Activated CD8-positive, alpha-beta T cell treated with anti-CD3 and anti-CD28 coated beads, Interleukin-2, amount 10 ng/mL, durations not matched to agents 7 days and 5 days (primary cell): ENCODE measurements around the gene PCSK5. TPM values are rescaled to one million over a fixed set of nuclear protein-coding genes. Genes with fewer than 3 reads are reported as not detected.

ENCODE experiments used
- ATAC-seq: fragments of 150-1000 bp; cut with Tn5 transposase; one replicate; pipeline ENCODE4 v1.10.0; 2021; ENCODE audit warnings: moderate library complexity
- CTCF ChIA-PET: fragments of 350-600 bp; sonication (Branson Sonifier 250); formaldehyde crosslinking; loops from one replicate; lab custom pipeline; 2021; ENCODE audit warnings: antibody characterized with exemption; lab: Charles Lee
- POLR2A ChIA-PET: fragments of 350-600 bp; sonication (Branson Sonifier 250); formaldehyde crosslinking; loops from one replicate; lab custom pipeline; 2021; ENCODE audit warnings: antibody characterized with exemption; lab: Charles Lee
- DNase-seq: peaks from one replicate; pipeline ENCODE4 v3.0.0-alpha.2; 2020
- H3K27ac Mint-ChIP-seq: one replicate; pipeline ENCODE4 v1.8.0; 2021; ENCODE audit warnings: mild to moderate bottlenecking, mixed read lengths
- H3K27me3 Mint-ChIP-seq: one replicate; pipeline ENCODE4 v1.8.0; 2021; ENCODE audit warnings: low read depth, mixed read lengths
- H3K36me3 Mint-ChIP-seq: one replicate; pipeline ENCODE4 v1.8.0; 2021; ENCODE audit warnings: low read depth, mixed read lengths
- H3K4me1 Mint-ChIP-seq: one replicate; pipeline ENCODE4 v1.8.0; 2021; ENCODE audit warnings: low read depth, mixed read lengths
- H3K4me3 Mint-ChIP-seq: one replicate; pipeline ENCODE4 v1.8.0; 2021; ENCODE audit warnings: mild to moderate bottlenecking, mixed read lengths
- H3K9me3 Mint-ChIP-seq: one replicate; pipeline ENCODE4 v1.8.0; 2022; ENCODE audit warnings: mixed read lengths; ENCODE audit not compliant: insufficient read depth
- total RNA-seq, 2 experiments: library from RNA; stranded (reverse); gene quantifications; one replicate each; pipeline ENCODE4 v1.2.3, GENCODE V29; 2021

PCSK5 gene
- total RNA-seq, 2 experiments from 2014 or later = 3.5 to 3.7 TPM

GRCh38 chr9:76155361-76155760 is 264.9 kb downstream of the PCSK5 start:
- H3K36me3 Mint-ChIP-seq = no peaks in the 10 kb centered on the region
- no peak for ATAC-seq

GRCh38 chr9:76158713-76159112 is 268.2 kb downstream of the PCSK5 start:
- Mint-ChIP-seq H3K9me3 (no peaks in the 10 kb centered on the region), H3K27me3 (no peaks in the 10 kb centered on the region), H3K27ac (no peak overlapping the region), H3K4me3 (no peak overlapping the region), H3K36me3 (no peaks in the 10 kb centered on the region), H3K4me1 (no peaks in the 10 kb centered on the region)
- ATAC-seq (no peak), DNase-seq (no peak)
- CTCF ChIA-PET = no interaction called here
- POLR2A ChIA-PET = no interaction called here

More at GRCh38 chr9:76155361-76155760, 264.9 kb downstream of the PCSK5 start:
- ChIA-PET POLR2A (no interaction called here), CTCF (no interaction called here)
- Mint-ChIP-seq H3K27ac (no peak overlapping the region), H3K4me3 (no peak overlapping the region), H3K4me1 (no peaks in the 10 kb centered on the region), H3K9me3 (no peaks in the 10 kb centered on the region), H3K27me3 (no peaks in the 10 kb centered on the region)
- DNase-seq = no peak

GRCh38 chr9:76159293-76159926 is 268.9 kb downstream of the PCSK5 start:
- no peak overlapping the region for H3K4me3 Mint-ChIP-seq
- DNase-seq (no peak), ATAC-seq (no peak)
- H3K36me3 Mint-ChIP-seq = no peaks in the 10 kb centered on the region
- ChIA-PET POLR2A (no interaction called here), CTCF (no interaction called here)
- no peak overlapping the region for H3K27ac Mint-ChIP-seq
- H3K9me3 Mint-ChIP-seq = no peaks in the 10 kb centered on the region
- no peaks in the 10 kb centered on the region for H3K27me3 Mint-ChIP-seq
- H3K4me1 Mint-ChIP-seq = no peaks in the 10 kb centered on the region

GRCh38 chr9:76161106-76161505 is 270.6 kb downstream of the PCSK5 start:
- Mint-ChIP-seq H3K4me1 (no peaks in the 10 kb centered on the region), H3K36me3 (no peaks in the 10 kb centered on the region), H3K9me3 (no peaks in the 10 kb centered on the region), H3K4me3 (no peak overlapping the region), H3K27me3 (no peaks in the 10 kb centered on the region), H3K27ac (no peak overlapping the region)
- ChIA-PET CTCF (no interaction called here), POLR2A (no interaction called here)
- DNase-seq (no peak), ATAC-seq (no peak)

GRCh38 chr9:76161541-76161940 is 271.1 kb downstream of the PCSK5 start:
- ChIA-PET POLR2A (no interaction called here), CTCF (no interaction called here)
- peaks cover 4% of the 10 kb centered on the region for H3K4me1 Mint-ChIP-seq
- no peak for ATAC-seq
- H3K27me3 Mint-ChIP-seq = no peaks in the 10 kb centered on the region
- DNase-seq = no peak
- H3K4me3 Mint-ChIP-seq = no peak overlapping the region
- no peaks in the 10 kb centered on the region for H3K9me3 Mint-ChIP-seq
- no peaks in the 10 kb centered on the region for H3K36me3 Mint-ChIP-seq
- H3K27ac Mint-ChIP-seq = no peak overlapping the region

GRCh38 chr9:76162086-76162730 is 271.7 kb downstream of the PCSK5 start:
- ATAC-seq (no peak), DNase-seq (no peak)
- ChIA-PET POLR2A (no interaction called here), CTCF (no interaction called here)
- peaks cover 10% of the 10 kb centered on the region for H3K4me1 Mint-ChIP-seq
- H3K36me3 Mint-ChIP-seq = no peaks in the 10 kb centered on the region
- H3K4me3 Mint-ChIP-seq = no peak overlapping the region
- no peak overlapping the region for H3K27ac Mint-ChIP-seq
- no peaks in the 10 kb centered on the region for H3K9me3 Mint-ChIP-seq
- no peaks in the 10 kb centered on the region for H3K27me3 Mint-ChIP-seq

- H3K4me3 Mint-ChIP-seq = no peak overlapping the region
- DNase-seq = no peak
- H3K4me1 Mint-ChIP-seq = peaks cover 10% of the 10 kb centered on the region
- H3K9me3 Mint-ChIP-seq = no peaks in the 10 kb centered on the region
- CTCF ChIA-PET = no interaction called here
- no peaks in the 10 kb centered on the region for H3K27me3 Mint-ChIP-seq
- H3K27ac Mint-ChIP-seq = no peak overlapping the region
- POLR2A ChIA-PET = no interaction called here
- ATAC-seq = no peak
- no peaks in the 10 kb centered on the region for H3K36me3 Mint-ChIP-seq
Observed at GRCh38 chr9:76162751-76163500, 272.5 kb downstream of the PCSK5 start.

- no peak overlapping the region for H3K4me3 Mint-ChIP-seq
- no peak for DNase-seq
- H3K4me1 Mint-ChIP-seq = peaks cover 10% of the 10 kb centered on the region
- no peaks in the 10 kb centered on the region for H3K36me3 Mint-ChIP-seq
- no peaks in the 10 kb centered on the region for H3K27me3 Mint-ChIP-seq
- ATAC-seq = no peak
- no peaks in the 10 kb centered on the region for H3K9me3 Mint-ChIP-seq
- ChIA-PET CTCF (no interaction called here), POLR2A (no interaction called here)
- H3K27ac Mint-ChIP-seq = no peak overlapping the region
Observed at GRCh38 chr9:76166526-76166925, 276.1 kb downstream of the PCSK5 start.

- Mint-ChIP-seq H3K4me3 (no peak overlapping the region), H3K9me3 (no peaks in the 10 kb centered on the region), H3K36me3 (peaks cover 3% of the 10 kb centered on the region), H3K27me3 (no peaks in the 10 kb centered on the region), H3K27ac (no peak overlapping the region), H3K4me1 (peaks cover 10% of the 10 kb centered on the region)
- DNase-seq (no peak), ATAC-seq (no peak)
- POLR2A ChIA-PET = no interaction called here
- CTCF ChIA-PET = no interaction called here
Observed at GRCh38 chr9:76176171-76176570, 285.7 kb downstream of the PCSK5 start.

GRCh38 chr9:76177931-76178330 is 287.5 kb downstream of the PCSK5 start:
- Mint-ChIP-seq H3K9me3 (no peaks in the 10 kb centered on the region), H3K4me3 (no peak overlapping the region), H3K4me1 (peaks cover 17% of the 10 kb centered on the region), H3K36me3 (peaks cover 6% of the 10 kb centered on the region), H3K27ac (no peak overlapping the region), H3K27me3 (no peaks in the 10 kb centered on the region)
- no peak for ATAC-seq
- ChIA-PET POLR2A (no interaction called here), CTCF (no interaction called here)
- no peak for DNase-seq

- H3K36me3 Mint-ChIP-seq = peaks cover 6% of the 10 kb centered on the region
- no peak overlapping the region for H3K4me3 Mint-ChIP-seq
- H3K4me1 Mint-ChIP-seq = peaks cover 20% of the 10 kb centered on the region
- DNase-seq (no peak), ATAC-seq (no peak)
- H3K27ac Mint-ChIP-seq = no peak overlapping the region
- ChIA-PET POLR2A (no interaction called here), CTCF (no interaction called here)
- no peaks in the 10 kb centered on the region for H3K9me3 Mint-ChIP-seq
- no peaks in the 10 kb centered on the region for H3K27me3 Mint-ChIP-seq
Observed at GRCh38 chr9:76180541-76180940, 290.1 kb downstream of the PCSK5 start.

GRCh38 chr9:76181020-76181641 is 290.7 kb downstream of the PCSK5 start:
- ChIA-PET CTCF (no interaction called here), POLR2A (no interaction called here)
- Mint-ChIP-seq H3K9me3 (no peaks in the 10 kb centered on the region), H3K36me3 (peaks cover 6% of the 10 kb centered on the region), H3K4me1 (peaks cover 20% of the 10 kb centered on the region), H3K27me3 (no peaks in the 10 kb centered on the region), H3K27ac (peak overlapping the region; percentile 79), H3K4me3 (no peak overlapping the region)
- peak; percentile 63 for ATAC-seq
- no peak for DNase-seq
